GM18498 (cell line): Measurements from ENCODE around the gene TMPRSS13.
"Not testable (repeated sequence)": the region's sequence is repeated elsewhere in the genome, so short reads cannot be mapped to it uniquely, and the experiment has no call there.

ENCODE experiments used
- ATAC-seq: cut with Tn5 transposase; IDR thresholded peaks from one replicate; pipeline ENCODE4 v1.9.1; 2021; ENCODE audit warnings: mild to moderate bottlenecking, moderate library complexity; ENCODE audit not compliant: unreplicated experiment

The TMPRSS13 gene

GRCh38 chr11:117931331-117931950, 2.2 kb upstream of the TMPRSS13 start:
- no peak for ATAC-seq

DNA sequence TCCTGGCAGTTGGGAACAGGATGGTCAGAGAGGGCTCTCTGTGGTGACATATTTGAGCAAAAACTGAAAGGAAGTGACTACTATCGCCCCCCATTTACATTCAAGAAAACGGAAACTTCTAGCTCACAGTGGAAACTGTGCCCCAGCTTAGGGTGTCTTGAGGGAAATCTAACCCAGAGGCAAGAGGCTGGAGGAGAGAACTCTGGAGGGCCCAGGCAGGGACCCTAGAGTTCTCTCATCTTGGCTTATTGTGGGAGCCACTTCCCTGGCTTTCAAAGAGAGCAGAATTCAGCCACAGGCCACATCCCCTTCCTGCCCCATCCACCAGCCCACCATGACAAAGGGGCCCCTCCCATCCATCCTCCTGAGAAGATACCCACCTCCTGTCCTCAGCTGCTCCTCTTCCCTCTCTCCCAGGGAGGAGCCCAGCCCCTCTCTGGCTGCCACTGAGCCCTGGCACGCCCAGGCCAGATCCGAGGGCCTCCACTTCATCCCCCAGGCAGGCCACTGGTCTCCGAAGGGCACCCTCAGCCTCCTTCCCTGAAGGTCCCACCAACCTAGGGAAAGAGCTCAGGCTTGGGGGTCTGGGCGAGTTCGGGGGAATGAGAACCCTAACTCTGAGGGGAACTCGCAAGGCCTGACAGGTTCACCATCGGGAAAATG, 1.6 kb upstream of the TMPRSS13 start:
- no peak for ATAC-seq

GRCh38 chr11:117929916-117930570, 841 bp upstream of the TMPRSS13 start:
- ATAC-seq: no peak

- no peak for ATAC-seq
Measured at GRCh38 chr11:117928446-117929141, 608 bp downstream of the TMPRSS13 start.

- no peak for ATAC-seq
Measured at GRCh38 chr11:117927926-117928325, 1.3 kb downstream of the TMPRSS13 start.

GRCh38 chr11:117926166-117926565, 3.0 kb downstream of the TMPRSS13 start:
- not testable (repeated sequence) for ATAC-seq

DNA sequence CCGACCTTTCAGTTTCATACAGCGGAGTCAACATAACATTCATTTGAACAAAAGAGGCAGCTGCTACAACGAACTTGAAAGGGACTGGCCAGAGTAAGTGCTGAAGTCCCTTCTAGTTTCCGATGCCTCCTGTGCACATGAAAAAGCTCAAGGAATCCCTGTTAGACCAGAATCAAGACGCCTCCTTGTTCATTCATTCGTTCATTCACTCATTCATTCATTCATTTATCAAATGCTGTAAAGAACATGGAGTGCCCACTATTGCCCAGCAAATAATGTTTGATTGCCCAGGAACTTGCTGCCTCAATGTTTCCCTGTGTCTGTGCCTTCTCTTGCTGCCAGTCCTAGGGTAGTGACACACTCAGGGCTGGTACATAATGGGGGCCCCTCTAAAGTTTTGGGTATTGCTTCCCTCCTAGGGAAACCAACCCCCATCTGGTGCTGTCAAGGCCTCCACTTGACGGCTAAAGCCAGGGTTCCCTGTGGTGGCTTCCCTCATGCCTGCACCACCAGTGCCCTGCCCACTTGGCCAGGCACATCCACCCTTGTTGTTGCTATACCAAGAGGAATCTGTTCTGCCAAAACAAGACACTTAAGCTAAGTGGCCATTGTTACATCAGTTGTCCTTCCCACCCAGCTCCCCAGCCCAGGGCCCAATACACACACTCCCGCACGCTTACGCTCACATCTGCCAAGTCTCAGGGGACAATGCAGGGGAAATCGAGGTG, 3.8 kb downstream of the TMPRSS13 start:
- ATAC-seq: no peak

GRCh38 chr11:117924631-117925170, 4.5 kb downstream of the TMPRSS13 start:
- no peak for ATAC-seq

GRCh38 chr11:117923773-117924172, 5.4 kb downstream of the TMPRSS13 start:
- no peak for ATAC-seq

GRCh38 chr11:117923275-117923674, 5.9 kb downstream of the TMPRSS13 start:
- ATAC-seq: no peak

GRCh38 chr11:117921893-117922292, 7.3 kb downstream of the TMPRSS13 start:
- ATAC-seq: no peak

- no peak for ATAC-seq
Measured at GRCh38 chr11:117921456-117921855, 7.7 kb downstream of the TMPRSS13 start.

- ATAC-seq: no peak
Measured at GRCh38 chr11:117919781-117920221, 9.4 kb downstream of the TMPRSS13 start.

- no peak for ATAC-seq
Measured at GRCh38 chr11:117919341-117919740, 9.9 kb downstream of the TMPRSS13 start.

GRCh38 chr11:117918366-117919255, 10.6 kb downstream of the TMPRSS13 start:
- no peak for ATAC-seq

GRCh38 chr11:117917591-117918151, 11.5 kb downstream of the TMPRSS13 start:
- no peak for ATAC-seq

GRCh38 chr11:117916956-117917355, 12.2 kb downstream of the TMPRSS13 start:
- no peak for ATAC-seq

DNA sequence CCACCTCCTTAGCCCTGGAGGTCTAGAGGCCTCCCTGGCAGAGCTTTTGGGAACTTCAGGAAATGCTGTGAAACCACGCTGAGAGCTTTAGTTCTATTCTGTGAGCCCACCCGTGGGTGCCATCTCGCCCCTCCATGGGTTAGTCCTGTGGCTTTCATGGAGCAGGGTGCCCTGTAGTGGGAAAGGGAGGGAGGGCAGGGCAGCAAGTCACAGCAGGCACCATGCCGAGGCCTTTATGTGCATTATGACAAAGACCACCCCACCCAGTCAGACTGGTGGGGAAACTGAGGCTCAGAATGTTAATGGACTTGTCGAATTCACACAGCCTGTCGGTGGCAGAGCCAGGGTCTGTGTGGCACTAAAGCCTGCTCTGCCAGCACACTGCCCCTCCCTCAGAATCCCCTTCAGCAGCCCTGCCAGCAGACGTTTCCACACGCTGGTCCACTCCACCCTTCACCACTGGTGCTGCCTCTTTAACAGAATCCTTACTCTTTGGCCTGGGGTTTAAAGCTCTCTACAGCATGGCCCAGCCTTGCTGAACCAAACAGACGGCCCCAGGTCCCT, 13.4 kb downstream of the TMPRSS13 start:
- no peak for ATAC-seq
